ENCODE measurements around the gene PRDM16.

The PRDM16 gene

GRCh38 chr1:3323021-3323795, 254.2 kb downstream of the PRDM16 start:
- DNase-seq (ENCODE audit: low spot score), result no peak

GRCh38 chr1:3323796-3324703, 255.0 kb downstream of the PRDM16 start:
- DNase-seq (ENCODE audit: low spot score), result no peak

GRCh38 chr1:3324704-3325535, 255.9 kb downstream of the PRDM16 start:
- DNase-seq (ENCODE audit: low spot score), result no peak

GRCh38 chr1:3326516-3327388, 257.7 kb downstream of the PRDM16 start:
- no peak for DNase-seq (ENCODE audit: low spot score)

- DNase-seq (ENCODE audit: low spot score), result no peak
Measured at GRCh38 chr1:3327389-3327702, 258.3 kb downstream of the PRDM16 start.

- no peak for DNase-seq (ENCODE audit: low spot score)
Measured at GRCh38 chr1:3327936-3328590, 259.1 kb downstream of the PRDM16 start.

GRCh38 chr1:3329640-3330281, 260.8 kb downstream of the PRDM16 start:
- no peak for DNase-seq (ENCODE audit: low spot score)

GRCh38 chr1:3330771-3331245, 261.8 kb downstream of the PRDM16 start:
- no peak for DNase-seq (ENCODE audit: low spot score)

- no peak for DNase-seq (ENCODE audit: low spot score)
Measured at GRCh38 chr1:3331564-3331963, 262.6 kb downstream of the PRDM16 start.

GRCh38 chr1:3332043-3332442, 263.0 kb downstream of the PRDM16 start:
- DNase-seq (ENCODE audit: low spot score), result no peak

GRCh38 chr1:3332662-3333061, 263.7 kb downstream of the PRDM16 start:
- DNase-seq (ENCODE audit: low spot score), result no peak

GRCh38 chr1:3333903-3334302, 264.9 kb downstream of the PRDM16 start:
- no peak for DNase-seq (ENCODE audit: low spot score)

GRCh38 chr1:3334366-3334765, 265.4 kb downstream of the PRDM16 start:
- no peak for DNase-seq (ENCODE audit: low spot score)

- DNase-seq (ENCODE audit: low spot score), result no peak
Measured at GRCh38 chr1:3335754-3336640, 267.0 kb downstream of the PRDM16 start.

- DNase-seq (ENCODE audit: low spot score), result no peak
Measured at GRCh38 chr1:3336641-3337630, 267.9 kb downstream of the PRDM16 start.

- no peak for DNase-seq (ENCODE audit: low spot score)
Measured at GRCh38 chr1:3337798-3338724, 269.1 kb downstream of the PRDM16 start.

GRCh38 chr1:3338725-3339070, 269.7 kb downstream of the PRDM16 start:
- no peak for DNase-seq (ENCODE audit: low spot score)

All from RKO (cell line).